ENCODE results near the gene UROS.

The UROS gene

GRCh38 chr10:125757742-125758141 is 65.3 kb downstream of the UROS start:
- DNase-seq = no peak

DNA sequence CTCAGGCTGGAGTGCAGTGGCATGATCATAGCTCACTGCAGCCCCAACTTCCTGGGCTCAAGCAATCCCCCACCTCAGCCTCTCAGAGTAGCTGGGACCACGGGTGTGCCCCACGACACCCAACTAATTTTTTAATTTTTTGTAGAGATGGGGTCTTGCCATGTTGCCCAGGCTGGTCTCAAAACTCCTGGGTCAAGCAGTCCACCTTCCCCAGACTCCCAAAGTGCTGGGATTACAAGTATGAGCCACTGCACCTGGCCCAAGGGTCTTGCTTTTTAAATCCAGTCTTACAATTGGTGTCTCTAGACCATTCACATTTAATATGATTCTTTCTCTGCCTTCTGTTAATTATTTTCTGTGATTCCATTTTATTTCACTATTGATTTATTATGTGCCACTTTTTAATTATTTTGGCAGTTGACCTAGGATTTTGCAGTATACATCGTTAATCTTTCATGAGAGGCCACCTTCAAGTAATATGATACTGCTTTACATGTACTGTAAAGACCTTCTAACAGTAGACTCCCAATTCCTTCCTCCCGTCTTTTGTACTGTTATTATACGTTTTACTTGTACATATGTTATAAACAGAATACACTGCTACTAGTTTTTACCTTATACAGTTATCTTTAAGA is 66.1 kb downstream of the UROS start:
- no peak for DNase-seq

DNA sequence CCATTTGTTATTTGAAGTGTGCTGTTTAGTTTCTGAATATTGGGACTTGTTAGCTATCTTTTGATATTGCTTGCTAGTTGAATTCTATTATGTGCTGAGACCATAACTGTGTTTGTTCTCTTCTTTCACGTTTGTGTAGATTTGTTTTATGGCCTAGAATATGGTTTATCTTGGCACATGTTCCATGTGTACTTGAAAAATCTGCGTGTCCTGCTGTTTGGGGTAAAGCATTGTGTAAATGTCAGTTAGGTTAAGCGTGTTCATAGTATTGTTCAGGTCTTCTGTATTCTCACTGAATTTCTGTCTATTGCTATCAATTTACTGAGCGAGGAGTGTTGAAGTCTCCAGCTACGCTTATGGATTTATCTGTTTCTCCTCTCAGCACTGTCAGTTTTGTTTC is 66.9 kb downstream of the UROS start:
- DNase-seq = no peak

GRCh38 chr10:125747417-125747816 is 75.6 kb downstream of the UROS start:
- DNase-seq = no peak

DNA sequence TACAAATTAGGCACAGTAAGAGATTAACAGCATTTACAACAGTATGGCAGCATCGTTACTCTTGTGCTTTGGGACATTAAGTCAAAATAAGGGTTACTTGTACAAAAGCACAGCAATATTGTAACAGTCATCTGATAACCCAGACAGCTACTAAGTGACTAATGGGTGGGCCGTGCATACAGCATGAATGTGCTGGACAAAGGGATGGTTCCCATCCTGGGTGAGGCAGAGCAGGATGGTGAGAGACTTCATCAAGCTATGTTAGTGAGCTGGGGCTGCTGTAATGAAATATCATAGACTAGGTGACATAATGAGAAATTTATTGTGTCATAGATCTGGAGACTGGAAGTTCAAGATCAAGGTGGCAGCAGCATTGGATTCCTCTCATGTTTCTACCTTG is 78.1 kb downstream of the UROS start:
- DNase-seq = no peak

DNA sequence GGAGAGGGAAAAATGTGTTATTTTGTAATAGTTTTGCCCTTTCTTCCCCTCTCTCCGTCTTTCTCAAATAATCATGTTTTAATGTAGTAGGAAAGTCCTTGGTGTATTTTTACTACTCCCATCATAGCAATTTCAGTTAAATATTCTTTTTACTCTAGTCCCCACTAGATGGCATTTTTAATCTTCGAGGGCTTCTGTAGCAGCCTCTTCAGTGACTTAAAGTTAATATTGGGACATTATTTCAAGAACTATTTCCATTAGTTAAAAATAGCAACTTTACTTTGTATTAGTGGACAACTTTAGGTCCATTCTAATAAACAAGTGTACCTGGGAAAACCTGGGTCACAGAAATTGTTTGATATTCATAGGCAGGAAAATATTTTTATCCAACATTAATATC is 80.6 kb downstream of the UROS start:
- DNase-seq = no peak

GRCh38 chr10:125739994-125740679 is 82.9 kb downstream of the UROS start:
- no peak for DNase-seq

All from NK-92 treated with Interleukin-12 subunit alpha and Interleukin-12 subunit beta, amount 100 ng/mL, for 24 hours (cell line).